Activated naive CD8-positive, alpha-beta T cell (primary cell): ENCODE results near the gene GDI2.
A peak's percentile ranks its signal among the peaks of the same experiment; 100 is the strongest.
"Not testable (repeated sequence)": the region's sequence is repeated elsewhere in the genome, so short reads cannot be mapped to it uniquely, and the experiment has no call there.

Source experiments
- H3K27ac Mint-ChIP-seq: one replicate; pipeline ENCODE4 v1.8.0; 2021; ENCODE audit warnings: mixed read lengths
- H3K27me3 Mint-ChIP-seq: one replicate; pipeline ENCODE4 v1.8.0; 2021; ENCODE audit warnings: mixed read lengths
- H3K36me3 Mint-ChIP-seq: one replicate; pipeline ENCODE4 v1.8.0; 2021; ENCODE audit warnings: mixed read lengths
- H3K4me1 Mint-ChIP-seq: one replicate; pipeline ENCODE4 v1.8.0; 2021; ENCODE audit warnings: low read depth, mixed read lengths
- H3K4me3 Mint-ChIP-seq: one replicate; pipeline ENCODE4 v1.8.0; 2021; ENCODE audit warnings: mild to moderate bottlenecking, mixed read lengths
- H3K9me3 Mint-ChIP-seq: one replicate; pipeline ENCODE4 v1.8.0; 2021; ENCODE audit warnings: low read depth, mixed read lengths

GDI2 gene

GRCh38 chr10:5812283-5813090 is 747 bp downstream of the GDI2 start:
- no peaks in the 10 kb centered on the region for H3K9me3 Mint-ChIP-seq
- peak overlapping the region; percentile 90 for H3K27ac Mint-ChIP-seq
- peak overlapping the region; percentile 97 for H3K4me3 Mint-ChIP-seq
- peaks cover 11% of the 10 kb centered on the region for H3K36me3 Mint-ChIP-seq
- no peaks in the 10 kb centered on the region for H3K27me3 Mint-ChIP-seq
- peaks cover 68% of the 10 kb centered on the region for H3K4me1 Mint-ChIP-seq

DNA sequence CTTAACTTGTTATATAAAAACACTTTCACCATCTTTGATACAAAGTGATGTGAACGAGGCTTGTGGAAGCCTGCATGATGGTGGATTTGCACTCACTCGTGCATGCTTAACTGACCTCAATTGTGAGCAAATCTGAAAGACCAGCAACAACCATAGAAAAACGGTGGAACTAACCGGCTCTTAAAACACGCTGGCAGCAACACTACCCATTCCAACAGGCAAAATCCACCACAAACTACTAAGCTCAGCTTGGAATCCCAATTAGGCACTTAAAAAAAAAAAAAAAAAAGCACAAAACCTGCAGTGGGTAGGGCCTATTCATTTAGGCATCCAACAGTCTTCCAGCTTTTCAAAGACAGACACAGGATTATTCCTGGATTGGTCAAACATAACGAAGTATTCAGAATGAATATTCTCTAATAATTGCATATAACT is 1.8 kb downstream of the GDI2 start:
- Mint-ChIP-seq H3K9me3 (no peaks in the 10 kb centered on the region), H3K36me3 (peaks cover 12% of the 10 kb centered on the region), H3K27ac (peak overlapping the region; percentile 90), H3K4me3 (peak overlapping the region; percentile 97), H3K4me1 (peaks cover 67% of the 10 kb centered on the region), H3K27me3 (no peaks in the 10 kb centered on the region)

DNA sequence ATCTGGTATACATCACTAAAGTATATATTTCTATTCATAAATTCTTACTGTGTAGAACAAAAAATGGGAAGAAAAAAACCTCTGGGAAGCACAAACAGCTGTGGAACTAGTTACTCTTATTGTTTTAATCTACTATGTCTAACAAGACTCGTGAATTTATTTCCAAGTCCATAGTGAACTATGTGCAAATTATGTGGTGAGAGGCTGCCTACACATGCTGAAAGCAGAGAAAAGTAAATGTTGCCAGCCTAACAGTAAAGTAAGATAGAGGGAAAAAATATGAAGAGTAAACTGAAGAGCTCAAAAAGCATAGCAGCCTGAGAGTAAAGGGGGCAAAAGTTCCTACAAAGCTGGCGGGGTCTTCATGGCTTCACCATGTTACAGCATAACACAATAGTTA is 3.0 kb downstream of the GDI2 start:
- Mint-ChIP-seq H3K4me1 (peaks cover 70% of the 10 kb centered on the region), H3K4me3 (peak overlapping the region; percentile 97), H3K27me3 (no peaks in the 10 kb centered on the region), H3K36me3 (peaks cover 15% of the 10 kb centered on the region), H3K27ac (peak overlapping the region; percentile 70), H3K9me3 (no peaks in the 10 kb centered on the region)

- Mint-ChIP-seq H3K27ac (peak overlapping the region; percentile 81), H3K4me3 (peak overlapping the region; percentile 97), H3K36me3 (peaks cover 15% of the 10 kb centered on the region), H3K9me3 (no peaks in the 10 kb centered on the region), H3K27me3 (no peaks in the 10 kb centered on the region), H3K4me1 (peaks cover 64% of the 10 kb centered on the region)
Observed at GRCh38 chr10:5809527-5810154, 3.6 kb downstream of the GDI2 start.

DNA sequence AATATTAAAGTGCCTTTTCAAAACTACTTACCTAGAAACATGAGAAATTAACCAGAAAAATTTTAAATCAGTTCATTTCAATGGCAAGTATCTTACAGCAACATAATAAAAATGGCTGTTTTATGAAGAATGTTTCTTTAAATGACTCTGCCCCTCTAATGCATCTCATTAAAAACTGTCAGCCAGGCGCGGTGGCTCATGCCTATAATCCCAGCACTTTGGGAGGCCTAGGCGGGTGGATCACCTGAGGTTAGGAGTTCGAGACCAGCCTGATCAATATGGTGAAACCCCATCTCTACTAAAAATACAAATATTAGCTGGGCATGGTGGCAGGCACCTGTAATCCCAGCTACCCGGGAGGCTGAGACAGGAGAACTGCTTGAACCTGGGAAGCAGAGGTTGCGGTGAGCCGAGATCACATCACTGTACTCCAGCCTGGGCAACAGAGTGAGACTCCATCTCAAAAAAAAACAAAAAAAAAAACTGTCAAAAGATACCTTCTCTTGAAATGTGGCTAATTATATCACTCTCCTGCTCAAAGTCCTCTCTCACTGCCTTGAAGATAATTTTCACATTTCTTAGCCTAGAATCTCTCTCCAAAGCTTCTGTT is 4.3 kb downstream of the GDI2 start:
- H3K36me3 Mint-ChIP-seq = peaks cover 15% of the 10 kb centered on the region
- peak overlapping the region; percentile 97 for H3K4me3 Mint-ChIP-seq
- peaks cover 63% of the 10 kb centered on the region for H3K4me1 Mint-ChIP-seq
- H3K27me3 Mint-ChIP-seq, H3K9me3 Mint-ChIP-seq: not testable (repeated sequence)
- H3K27ac Mint-ChIP-seq = peak overlapping the region; percentile 81

GRCh38 chr10:5806745-5807144 is 6.5 kb downstream of the GDI2 start:
- Mint-ChIP-seq H3K36me3 (peaks cover 15% of the 10 kb centered on the region), H3K9me3 (no peaks in the 10 kb centered on the region), H3K4me3 (peak overlapping the region; percentile 13), H3K4me1 (peaks cover 71% of the 10 kb centered on the region), H3K27me3 (no peaks in the 10 kb centered on the region), H3K27ac (no peak overlapping the region)

DNA sequence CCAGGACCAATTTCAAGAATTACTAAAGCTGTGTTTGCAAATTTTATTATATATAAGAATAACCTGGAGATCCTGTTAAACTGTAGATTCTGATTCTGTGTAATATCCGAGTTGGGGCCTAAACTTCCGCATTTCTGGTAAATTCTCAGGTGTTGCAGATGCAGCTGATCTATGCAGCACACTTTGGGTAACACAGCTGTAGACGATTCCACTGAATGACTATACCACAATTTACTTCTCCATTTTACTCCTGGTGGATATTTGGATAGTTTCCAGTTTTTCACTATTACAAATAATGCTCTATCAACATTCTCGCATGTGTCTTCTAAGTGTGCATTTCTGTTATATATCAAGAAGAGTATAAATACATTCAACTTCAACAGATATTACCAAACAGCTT is 7.5 kb downstream of the GDI2 start:
- peaks cover 12% of the 10 kb centered on the region for H3K36me3 Mint-ChIP-seq
- H3K9me3 Mint-ChIP-seq = no peaks in the 10 kb centered on the region
- no peaks in the 10 kb centered on the region for H3K27me3 Mint-ChIP-seq
- H3K27ac Mint-ChIP-seq = no peak overlapping the region
- H3K4me3 Mint-ChIP-seq = no peak overlapping the region
- H3K4me1 Mint-ChIP-seq = peaks cover 63% of the 10 kb centered on the region

DNA sequence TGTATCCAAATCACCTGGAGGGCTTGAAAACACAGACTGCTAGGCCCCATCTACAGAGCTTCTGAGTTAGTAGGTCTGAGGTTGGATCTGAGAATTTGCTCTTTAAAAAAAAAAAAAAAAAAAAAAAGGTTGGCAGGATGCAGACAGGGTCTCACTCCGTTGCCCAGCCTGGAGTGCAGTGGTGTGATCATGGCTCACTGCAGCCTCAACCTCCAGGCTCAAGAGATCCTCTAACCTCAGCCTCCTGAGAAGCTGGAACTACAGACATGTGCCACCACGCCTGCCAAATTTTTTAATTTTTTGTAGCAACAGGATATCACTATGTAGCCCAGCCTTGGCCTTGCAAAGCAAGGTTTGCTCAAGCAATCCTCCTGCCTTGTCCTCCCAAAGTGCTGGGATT is 8.0 kb downstream of the GDI2 start:
- no peak overlapping the region for H3K4me3 Mint-ChIP-seq
- no peaks in the 10 kb centered on the region for H3K9me3 Mint-ChIP-seq
- peaks cover 62% of the 10 kb centered on the region for H3K4me1 Mint-ChIP-seq
- H3K36me3 Mint-ChIP-seq = peaks cover 13% of the 10 kb centered on the region
- H3K27ac Mint-ChIP-seq = no peak overlapping the region
- no peaks in the 10 kb centered on the region for H3K27me3 Mint-ChIP-seq

GRCh38 chr10:5804386-5804785 is 8.8 kb downstream of the GDI2 start:
- Mint-ChIP-seq H3K27me3 (no peaks in the 10 kb centered on the region), H3K27ac (peak overlapping the region; percentile 3), H3K9me3 (no peaks in the 10 kb centered on the region), H3K4me3 (no peak overlapping the region), H3K36me3 (peaks cover 10% of the 10 kb centered on the region), H3K4me1 (peaks cover 55% of the 10 kb centered on the region)

DNA sequence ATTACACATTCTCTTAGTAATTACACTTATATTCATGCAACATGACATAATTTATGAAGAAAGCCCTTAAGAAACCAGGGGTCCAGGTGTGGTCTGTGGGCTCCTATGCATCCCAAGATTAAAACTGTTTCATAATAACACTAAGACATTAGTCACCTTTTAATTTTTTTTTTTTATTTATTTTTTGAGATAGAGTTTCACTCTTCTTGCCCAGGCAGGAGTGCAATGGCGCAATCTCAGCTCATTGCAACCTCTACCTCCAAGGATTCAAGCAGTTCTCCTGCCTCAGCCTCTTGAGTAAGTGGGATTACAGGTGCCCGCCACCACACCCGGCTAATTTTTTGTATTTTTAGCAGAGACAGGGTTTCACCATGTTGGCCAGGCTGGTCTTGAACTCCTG is 12.5 kb downstream of the GDI2 start:
- no peaks in the 10 kb centered on the region for H3K27me3 Mint-ChIP-seq
- H3K36me3 Mint-ChIP-seq = peaks cover 6% of the 10 kb centered on the region
- no peak overlapping the region for H3K27ac Mint-ChIP-seq
- peaks cover 31% of the 10 kb centered on the region for H3K4me1 Mint-ChIP-seq
- no peak overlapping the region for H3K4me3 Mint-ChIP-seq
- H3K9me3 Mint-ChIP-seq = no peaks in the 10 kb centered on the region

- H3K36me3 Mint-ChIP-seq = peaks cover 12% of the 10 kb centered on the region
- no peaks in the 10 kb centered on the region for H3K27me3 Mint-ChIP-seq
- no peak overlapping the region for H3K4me3 Mint-ChIP-seq
- peaks cover 18% of the 10 kb centered on the region for H3K4me1 Mint-ChIP-seq
- no peak overlapping the region for H3K27ac Mint-ChIP-seq
- H3K9me3 Mint-ChIP-seq = no peaks in the 10 kb centered on the region
Observed at GRCh38 chr10:5794236-5794635, 19.0 kb downstream of the GDI2 start.

DNA sequence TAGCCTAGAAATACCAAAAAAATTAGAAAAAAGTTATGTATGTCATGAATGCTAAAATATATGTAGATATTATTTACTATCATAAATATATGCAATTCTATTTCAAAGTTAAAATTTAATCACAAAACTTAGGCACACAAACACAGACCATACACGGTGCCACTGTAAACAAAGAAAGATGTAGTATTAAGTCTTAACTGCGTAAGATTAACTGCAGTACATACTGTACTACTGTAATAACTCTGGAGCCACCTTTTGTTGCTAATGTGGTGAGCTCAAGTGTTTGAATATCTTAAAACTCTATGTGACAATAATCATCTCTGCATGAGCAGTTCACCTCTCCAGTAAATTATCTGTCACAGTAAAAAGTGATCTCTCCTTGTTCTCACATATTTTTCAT is 23.6 kb downstream of the GDI2 start:
- Mint-ChIP-seq H3K27me3 (no peaks in the 10 kb centered on the region), H3K9me3 (no peaks in the 10 kb centered on the region), H3K4me1 (peaks cover 25% of the 10 kb centered on the region), H3K27ac (peak overlapping the region; percentile 18), H3K36me3 (peaks cover 25% of the 10 kb centered on the region), H3K4me3 (no peak overlapping the region)

DNA sequence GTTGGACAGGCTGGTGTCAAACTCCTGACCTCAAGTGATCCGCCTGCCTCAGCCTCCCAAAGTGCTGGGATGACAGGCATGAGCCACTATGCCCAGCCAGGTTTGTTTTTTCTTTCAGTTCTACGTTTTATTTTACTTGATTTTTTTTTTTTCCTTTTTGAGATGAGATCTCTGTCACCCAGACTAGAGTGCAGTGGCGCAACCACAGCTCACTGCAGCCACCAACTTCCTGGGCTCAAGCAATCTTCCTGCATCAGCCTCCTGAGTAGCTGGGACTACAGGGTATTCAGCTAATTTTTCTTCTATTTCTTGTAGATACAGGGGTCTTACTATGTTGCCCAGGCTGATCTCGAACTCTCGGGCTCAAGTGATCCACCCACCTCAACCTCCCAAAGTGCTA is 24.3 kb downstream of the GDI2 start:
- Mint-ChIP-seq H3K27me3 (no peaks in the 10 kb centered on the region), H3K4me1 (peaks cover 23% of the 10 kb centered on the region), H3K4me3 (peak overlapping the region; percentile 17), H3K27ac (peak overlapping the region; percentile 41), H3K36me3 (peaks cover 31% of the 10 kb centered on the region), H3K9me3 (peaks cover 5% of the 10 kb centered on the region)

GRCh38 chr10:5783300-5783699 is 29.9 kb downstream of the GDI2 start:
- no peak overlapping the region for H3K27ac Mint-ChIP-seq
- peaks cover 46% of the 10 kb centered on the region for H3K36me3 Mint-ChIP-seq
- no peak overlapping the region for H3K4me3 Mint-ChIP-seq
- peaks cover 37% of the 10 kb centered on the region for H3K4me1 Mint-ChIP-seq
- H3K27me3 Mint-ChIP-seq = no peaks in the 10 kb centered on the region
- peaks cover 9% of the 10 kb centered on the region for H3K9me3 Mint-ChIP-seq

- peaks cover 9% of the 10 kb centered on the region for H3K9me3 Mint-ChIP-seq
- H3K4me3 Mint-ChIP-seq = peak overlapping the region; percentile 2
- peaks cover 43% of the 10 kb centered on the region for H3K4me1 Mint-ChIP-seq
- H3K27ac Mint-ChIP-seq = peak overlapping the region; percentile 16
- peaks cover 48% of the 10 kb centered on the region for H3K36me3 Mint-ChIP-seq
- no peaks in the 10 kb centered on the region for H3K27me3 Mint-ChIP-seq
Observed at GRCh38 chr10:5782174-5782573, 31.1 kb downstream of the GDI2 start.
